Nephron progenitor cell (in vitro differentiated cells): ENCODE results near the gene PTGIS.

Source experiments
- DNase-seq: peaks from one replicate; pipeline ENCODE4 v3.0.0; 2021
- H3K27ac Mint-ChIP-seq: 2 replicates; pipeline ENCODE4 v1.8.0; 2021; ENCODE audit warnings: mild to moderate bottlenecking, moderate library complexity, mixed read lengths
- H3K27me3 Mint-ChIP-seq: 2 replicates; pipeline ENCODE4 v1.8.0; 2021; ENCODE audit warnings: mild to moderate bottlenecking, low read depth, mixed read lengths; ENCODE audit not compliant: poor library complexity
- H3K36me3 Mint-ChIP-seq: 2 replicates; pipeline ENCODE4 v1.8.0; 2021; ENCODE audit warnings: low read depth, mixed read lengths
- H3K4me1 Mint-ChIP-seq: 2 replicates; pipeline ENCODE4 v1.8.0; 2021; ENCODE audit warnings: mixed read lengths
- H3K4me3 Mint-ChIP-seq: 2 replicates; pipeline ENCODE4 v1.8.0; 2021; ENCODE audit warnings: mild to moderate bottlenecking, moderate library complexity, mixed read lengths
- H3K9me3 Mint-ChIP-seq: 2 replicates; pipeline ENCODE4 v1.8.0; 2021; ENCODE audit warnings: mild to moderate bottlenecking, moderate library complexity, mixed read lengths
- TF ChIP-seq, protein P1 (sequence below): fragments of 200-600 bp; sonication (generic); IDR thresholded peaks from 2 replicates; pipeline ENCODE4 v1.5.0; 2021; ENCODE audit warnings: antibody characterized with exemption

Gene PTGIS

DNA sequence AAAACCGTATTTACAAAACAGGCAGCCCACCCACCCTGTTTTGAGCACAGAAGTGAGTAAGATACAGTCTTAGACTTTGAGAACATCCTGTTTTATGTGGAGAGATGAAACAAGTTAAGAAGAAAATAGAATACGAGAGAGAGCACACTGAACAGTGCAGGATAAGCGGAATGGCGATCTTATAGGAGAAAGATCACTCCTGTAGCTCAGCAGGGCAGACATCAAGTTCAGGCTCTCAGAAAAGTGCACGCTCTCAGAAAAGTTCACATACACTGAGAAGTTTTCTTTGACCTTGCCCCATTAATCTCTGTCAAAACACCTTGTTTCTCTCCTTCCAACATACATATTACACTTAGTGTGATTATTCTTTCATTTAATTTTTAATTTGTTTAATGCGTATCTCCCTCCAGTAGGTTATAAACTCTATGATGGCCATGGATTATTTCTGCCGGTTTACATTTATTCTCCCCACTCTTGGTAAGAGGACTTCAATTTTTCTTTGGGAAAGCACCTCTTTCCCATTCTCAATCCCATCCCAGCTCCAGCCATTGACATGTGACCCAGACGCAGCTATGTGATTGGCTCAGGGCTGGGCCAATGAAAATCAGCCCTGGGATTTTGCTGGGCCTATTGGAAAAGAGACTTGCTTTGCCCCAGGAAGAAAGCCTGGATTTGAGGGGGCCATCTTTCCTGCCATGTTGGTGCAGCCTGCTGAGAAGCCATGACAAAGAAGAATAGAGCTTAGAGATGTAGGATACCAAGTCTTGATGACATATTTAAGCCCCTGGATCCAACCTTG, 101.6 kb downstream of the PTGIS start:
- peaks cover 46% of the 10 kb centered on the region for H3K27me3 Mint-ChIP-seq
- no peak overlapping the region for H3K27ac Mint-ChIP-seq

DNA sequence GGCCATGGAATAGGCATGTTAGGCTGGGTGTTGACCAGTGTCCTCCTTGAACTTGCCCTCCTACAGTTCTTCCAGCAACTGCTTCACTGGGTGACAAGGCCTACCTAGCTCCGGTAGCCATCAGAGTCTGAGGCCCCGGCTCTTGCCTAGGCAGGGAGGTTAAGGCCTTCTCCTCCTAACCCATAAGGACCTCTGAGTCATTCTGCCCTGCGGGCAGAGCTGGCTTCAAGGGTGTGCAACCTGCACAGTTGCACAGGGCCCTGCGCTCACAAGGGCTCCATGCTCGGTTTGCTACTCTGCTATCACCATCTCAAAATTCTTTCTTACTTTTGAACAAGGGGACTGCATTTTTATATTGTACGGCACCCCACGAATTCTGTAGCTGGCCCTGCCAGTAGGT, 103.4 kb downstream of the PTGIS start:
- TF ChIP-seq, protein P1, sequence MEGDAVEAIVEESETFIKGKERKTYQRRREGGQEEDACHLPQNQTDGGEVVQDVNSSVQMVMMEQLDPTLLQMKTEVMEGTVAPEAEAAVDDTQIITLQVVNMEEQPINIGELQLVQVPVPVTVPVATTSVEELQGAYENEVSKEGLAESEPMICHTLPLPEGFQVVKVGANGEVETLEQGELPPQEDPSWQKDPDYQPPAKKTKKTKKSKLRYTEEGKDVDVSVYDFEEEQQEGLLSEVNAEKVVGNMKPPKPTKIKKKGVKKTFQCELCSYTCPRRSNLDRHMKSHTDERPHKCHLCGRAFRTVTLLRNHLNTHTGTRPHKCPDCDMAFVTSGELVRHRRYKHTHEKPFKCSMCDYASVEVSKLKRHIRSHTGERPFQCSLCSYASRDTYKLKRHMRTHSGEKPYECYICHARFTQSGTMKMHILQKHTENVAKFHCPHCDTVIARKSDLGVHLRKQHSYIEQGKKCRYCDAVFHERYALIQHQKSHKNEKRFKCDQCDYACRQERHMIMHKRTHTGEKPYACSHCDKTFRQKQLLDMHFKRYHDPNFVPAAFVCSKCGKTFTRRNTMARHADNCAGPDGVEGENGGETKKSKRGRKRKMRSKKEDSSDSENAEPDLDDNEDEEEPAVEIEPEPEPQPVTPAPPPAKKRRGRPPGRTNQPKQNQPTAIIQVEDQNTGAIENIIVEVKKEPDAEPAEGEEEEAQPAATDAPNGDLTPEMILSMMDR: no peak
- H3K27me3 Mint-ChIP-seq: peaks cover 38% of the 10 kb centered on the region
- no peak overlapping the region for H3K4me3 Mint-ChIP-seq
- H3K36me3 Mint-ChIP-seq: no peaks in the 10 kb centered on the region
- no peaks in the 10 kb centered on the region for H3K9me3 Mint-ChIP-seq
- DNase-seq: no peak
- H3K4me1 Mint-ChIP-seq: no peaks in the 10 kb centered on the region
- H3K27ac Mint-ChIP-seq: no peak overlapping the region

More for the DNA sequence above, 101.6 kb downstream of the PTGIS start:
- no peak for DNase-seq
- Mint-ChIP-seq H3K9me3 (no peaks in the 10 kb centered on the region), H3K4me3 (no peak overlapping the region), H3K36me3 (no peaks in the 10 kb centered on the region), H3K4me1 (no peaks in the 10 kb centered on the region)
- TF ChIP-seq, protein P1: no peak

DNA sequence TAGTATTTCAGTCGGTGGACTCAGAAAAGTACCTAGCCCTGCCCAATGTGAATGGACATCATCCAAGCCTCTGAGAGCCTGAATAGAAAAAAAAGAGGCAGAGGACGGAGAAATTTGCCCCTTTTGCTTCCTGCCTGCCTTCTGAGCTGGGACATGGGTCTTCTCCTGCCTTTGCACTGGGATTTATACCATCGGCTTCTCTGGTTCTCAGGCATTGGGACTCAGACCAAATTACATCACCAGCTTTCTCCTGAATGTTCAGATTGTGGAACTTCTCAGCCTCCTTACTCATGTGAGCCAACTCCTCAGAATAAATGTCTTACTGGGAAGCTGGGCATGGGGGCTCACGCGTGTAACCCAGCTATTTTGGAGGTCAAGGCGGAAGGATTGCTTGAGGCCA, 105.3 kb downstream of the PTGIS start:
- no peak for DNase-seq
- Mint-ChIP-seq H3K4me1 (peaks cover 2% of the 10 kb centered on the region), H3K4me3 (no peak overlapping the region), H3K27me3 (peaks cover 35% of the 10 kb centered on the region), H3K36me3 (no peaks in the 10 kb centered on the region), H3K9me3 (no peaks in the 10 kb centered on the region), H3K27ac (no peak overlapping the region)
- TF ChIP-seq, protein P1: no peak

DNA sequence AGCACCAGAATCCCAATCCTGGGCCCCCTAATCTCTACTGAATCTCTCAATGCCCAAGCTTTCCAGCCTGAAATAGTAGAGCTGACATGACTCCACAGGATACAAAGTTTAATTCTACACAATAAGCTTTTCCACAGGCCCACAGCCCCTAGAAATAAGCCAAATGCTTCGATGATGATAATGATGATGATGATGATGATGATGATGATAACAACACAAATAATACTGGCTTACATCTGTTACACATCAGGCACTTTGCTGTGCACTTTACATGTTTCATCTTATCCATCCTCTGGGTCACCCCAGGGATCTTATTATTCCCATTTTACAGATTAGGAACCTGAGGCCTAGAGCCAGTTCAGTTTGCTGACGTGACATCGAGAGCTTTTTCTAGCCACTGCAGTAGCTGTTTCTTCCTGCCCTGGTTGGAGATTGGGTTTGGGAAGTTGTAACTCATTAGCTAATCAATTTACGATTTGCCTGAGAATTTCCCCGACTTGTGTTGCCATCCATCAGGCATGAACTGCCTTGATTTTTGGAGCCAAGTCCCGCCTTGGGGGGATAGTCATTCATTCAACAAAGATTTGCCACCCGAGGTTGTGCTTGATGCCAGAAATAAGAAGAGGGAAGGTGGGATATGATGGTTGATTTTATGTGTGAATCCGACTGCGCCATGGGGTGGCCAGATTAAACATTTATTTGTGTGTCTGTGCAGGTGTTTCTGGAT, 105.9 kb downstream of the PTGIS start:
- Mint-ChIP-seq H3K9me3 (no peaks in the 10 kb centered on the region), H3K4me1 (peaks cover 7% of the 10 kb centered on the region), H3K27me3 (peaks cover 35% of the 10 kb centered on the region), H3K36me3 (no peaks in the 10 kb centered on the region), H3K27ac (no peak overlapping the region), H3K4me3 (no peak overlapping the region)
- TF ChIP-seq, protein P1: no peak
- DNase-seq: no peak

DNA sequence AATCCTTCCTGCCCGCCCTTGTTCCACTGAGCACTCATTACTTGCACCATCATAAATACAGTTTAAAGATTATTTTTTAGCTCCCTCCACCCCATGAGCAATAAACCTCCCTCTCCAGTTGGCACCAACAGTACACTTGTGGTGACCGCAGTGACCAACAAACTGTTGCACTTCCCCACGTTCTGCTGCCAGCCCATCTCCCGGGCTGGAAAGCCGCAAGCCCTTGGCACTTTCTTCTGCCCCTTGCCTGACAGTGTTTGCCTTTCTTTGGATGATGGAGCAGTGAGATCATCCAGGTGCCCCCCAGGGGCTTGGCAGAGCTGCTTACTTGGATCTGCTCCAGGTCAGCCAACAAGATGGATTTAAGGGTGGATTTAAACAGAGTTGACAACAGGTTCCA, 107.0 kb downstream of the PTGIS start:
- Mint-ChIP-seq H3K27ac (no peak overlapping the region), H3K4me1 (peaks cover 7% of the 10 kb centered on the region), H3K9me3 (no peaks in the 10 kb centered on the region), H3K4me3 (no peak overlapping the region), H3K36me3 (no peaks in the 10 kb centered on the region), H3K27me3 (peaks cover 40% of the 10 kb centered on the region)
- TF ChIP-seq, protein P1: no peak
- no peak for DNase-seq
